ENCODE data around the gene ELAVL1.

ELAVL1 gene

DNA sequence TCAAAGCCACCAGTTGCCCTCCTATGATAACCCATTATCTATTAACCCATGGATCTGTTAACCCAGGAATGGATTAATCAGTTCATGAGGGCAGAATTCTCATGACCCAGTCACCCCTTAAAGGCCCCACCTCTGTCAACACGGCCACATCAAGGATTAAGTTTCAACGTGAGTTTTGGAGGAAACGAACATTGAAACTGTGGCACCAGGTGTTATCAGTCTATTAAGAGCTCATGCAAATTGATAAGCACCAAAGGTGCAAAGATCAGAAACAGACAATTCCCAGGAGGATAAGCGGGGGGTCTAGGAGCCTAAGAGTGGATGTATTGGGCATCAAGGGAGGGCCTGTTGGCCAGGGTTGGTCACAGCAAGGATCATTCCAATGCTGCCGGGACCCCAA lies 19.9 kb upstream of the ELAVL1 start:
- TF ChIP-seq, protein P1, sequence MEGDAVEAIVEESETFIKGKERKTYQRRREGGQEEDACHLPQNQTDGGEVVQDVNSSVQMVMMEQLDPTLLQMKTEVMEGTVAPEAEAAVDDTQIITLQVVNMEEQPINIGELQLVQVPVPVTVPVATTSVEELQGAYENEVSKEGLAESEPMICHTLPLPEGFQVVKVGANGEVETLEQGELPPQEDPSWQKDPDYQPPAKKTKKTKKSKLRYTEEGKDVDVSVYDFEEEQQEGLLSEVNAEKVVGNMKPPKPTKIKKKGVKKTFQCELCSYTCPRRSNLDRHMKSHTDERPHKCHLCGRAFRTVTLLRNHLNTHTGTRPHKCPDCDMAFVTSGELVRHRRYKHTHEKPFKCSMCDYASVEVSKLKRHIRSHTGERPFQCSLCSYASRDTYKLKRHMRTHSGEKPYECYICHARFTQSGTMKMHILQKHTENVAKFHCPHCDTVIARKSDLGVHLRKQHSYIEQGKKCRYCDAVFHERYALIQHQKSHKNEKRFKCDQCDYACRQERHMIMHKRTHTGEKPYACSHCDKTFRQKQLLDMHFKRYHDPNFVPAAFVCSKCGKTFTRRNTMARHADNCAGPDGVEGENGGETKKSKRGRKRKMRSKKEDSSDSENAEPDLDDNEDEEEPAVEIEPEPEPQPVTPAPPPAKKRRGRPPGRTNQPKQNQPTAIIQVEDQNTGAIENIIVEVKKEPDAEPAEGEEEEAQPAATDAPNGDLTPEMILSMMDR (IDR thresholded peaks at IDR 0.05): no peak

DNA sequence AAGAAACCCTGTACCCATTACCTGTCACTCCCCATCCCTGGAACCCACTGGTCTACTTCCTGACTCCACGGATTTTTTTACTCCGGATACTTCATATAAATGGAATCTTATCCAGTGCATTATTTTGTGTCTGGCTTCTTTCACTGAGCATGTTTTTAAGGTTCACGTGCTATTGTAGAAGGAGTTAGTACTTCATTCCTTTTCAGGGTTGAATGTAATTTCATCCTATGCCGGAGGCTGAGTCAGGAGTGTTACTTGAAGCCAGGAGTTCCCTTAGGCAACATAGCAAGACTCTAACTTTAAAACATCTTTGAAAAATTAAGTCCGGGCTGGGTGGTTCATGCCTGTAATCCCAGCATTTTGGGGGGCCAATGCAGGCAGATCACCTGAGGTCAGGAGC lies 17.9 kb upstream of the ELAVL1 start:
- TF ChIP-seq, protein P1 (IDR thresholded peaks at IDR 0.05): no peak

DNA sequence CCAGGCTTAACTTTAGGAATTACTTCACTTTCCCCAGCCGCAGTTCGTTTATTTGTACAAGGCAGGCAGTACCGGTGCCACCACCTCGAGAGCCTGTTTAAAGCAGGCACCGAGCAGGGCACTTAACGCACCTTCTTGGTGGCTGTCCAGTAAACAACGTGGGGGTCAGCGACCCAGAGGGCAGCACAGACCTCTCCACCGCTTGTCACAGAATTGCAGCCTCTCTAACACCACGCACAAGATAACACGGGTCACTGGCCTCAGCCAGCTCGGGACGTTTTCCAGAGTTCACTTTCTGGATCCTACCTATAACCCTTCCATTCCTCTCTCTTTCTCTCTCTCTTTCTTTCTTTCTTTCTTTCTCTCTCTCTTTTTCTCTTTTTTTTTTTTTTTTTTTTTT lies 16.8 kb upstream of the ELAVL1 start:
- TF ChIP-seq, protein P1 (IDR thresholded peaks at IDR 0.05): no peak

DNA sequence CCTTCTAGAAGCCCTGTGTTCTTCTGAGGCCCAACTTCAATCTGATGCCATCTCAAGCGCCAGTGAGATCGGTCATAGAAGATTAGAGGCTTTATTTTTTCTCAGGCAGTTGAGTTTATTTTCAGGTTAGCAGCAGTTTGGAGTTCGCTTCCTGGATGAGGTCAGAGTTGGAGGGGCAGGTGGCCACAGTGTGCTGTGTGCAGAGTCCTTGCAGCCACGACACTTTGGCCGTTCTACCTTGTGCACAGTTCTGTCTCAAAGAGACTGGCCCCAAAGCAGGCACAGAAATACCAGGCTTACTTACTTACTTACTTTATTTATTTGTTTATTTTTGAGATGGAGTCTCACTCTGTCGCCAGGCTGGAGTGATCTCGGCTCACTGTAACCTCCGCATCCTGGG lies 15.9 kb upstream of the ELAVL1 start:
- TF ChIP-seq, protein P1 (IDR thresholded peaks at IDR 0.05): no peak

DNA sequence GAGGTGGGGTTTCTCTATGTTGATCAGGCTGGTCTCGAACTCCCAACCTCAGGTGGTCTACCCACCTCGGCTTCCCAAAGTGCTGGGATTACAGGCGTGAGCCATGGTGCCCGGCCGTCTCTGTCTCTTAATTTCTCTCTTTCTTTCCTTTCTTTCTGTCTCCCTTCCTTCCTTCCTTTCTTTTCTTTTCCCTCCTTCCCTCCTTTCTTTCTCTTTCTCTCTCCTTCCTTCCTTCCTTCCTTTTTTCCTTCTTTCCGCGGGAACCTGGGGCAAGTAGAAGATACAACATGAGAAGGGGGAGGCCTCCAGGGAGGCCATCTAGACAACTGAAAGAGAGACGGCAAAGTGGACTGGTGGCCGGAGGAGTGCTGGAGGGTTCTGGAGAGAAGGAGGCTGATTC lies 15.2 kb upstream of the ELAVL1 start:
- TF ChIP-seq, protein P1 (IDR thresholded peaks at IDR 0.05): no peak

DNA sequence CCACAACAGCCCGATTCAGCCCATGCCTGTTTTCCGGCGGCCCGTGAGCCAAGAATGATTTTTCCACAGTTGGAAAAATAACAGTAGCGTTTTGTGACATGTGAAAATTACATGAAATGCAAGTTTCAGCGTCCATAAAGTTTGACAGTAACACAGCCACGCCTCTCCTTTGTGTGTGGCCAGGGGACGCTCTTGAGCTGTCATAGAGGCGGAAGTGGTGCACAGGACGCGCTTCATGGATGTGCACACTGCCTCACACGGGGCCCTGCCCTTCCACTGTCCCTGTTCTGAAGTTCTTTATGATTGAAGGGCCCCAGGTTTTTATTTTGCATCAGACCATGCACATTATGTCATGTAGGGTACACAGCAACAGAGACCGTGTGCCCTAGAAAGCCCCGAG lies 12.4 kb upstream of the ELAVL1 start:
- TF ChIP-seq, protein P1 (IDR thresholded peaks at IDR 0.05): no peak

DNA sequence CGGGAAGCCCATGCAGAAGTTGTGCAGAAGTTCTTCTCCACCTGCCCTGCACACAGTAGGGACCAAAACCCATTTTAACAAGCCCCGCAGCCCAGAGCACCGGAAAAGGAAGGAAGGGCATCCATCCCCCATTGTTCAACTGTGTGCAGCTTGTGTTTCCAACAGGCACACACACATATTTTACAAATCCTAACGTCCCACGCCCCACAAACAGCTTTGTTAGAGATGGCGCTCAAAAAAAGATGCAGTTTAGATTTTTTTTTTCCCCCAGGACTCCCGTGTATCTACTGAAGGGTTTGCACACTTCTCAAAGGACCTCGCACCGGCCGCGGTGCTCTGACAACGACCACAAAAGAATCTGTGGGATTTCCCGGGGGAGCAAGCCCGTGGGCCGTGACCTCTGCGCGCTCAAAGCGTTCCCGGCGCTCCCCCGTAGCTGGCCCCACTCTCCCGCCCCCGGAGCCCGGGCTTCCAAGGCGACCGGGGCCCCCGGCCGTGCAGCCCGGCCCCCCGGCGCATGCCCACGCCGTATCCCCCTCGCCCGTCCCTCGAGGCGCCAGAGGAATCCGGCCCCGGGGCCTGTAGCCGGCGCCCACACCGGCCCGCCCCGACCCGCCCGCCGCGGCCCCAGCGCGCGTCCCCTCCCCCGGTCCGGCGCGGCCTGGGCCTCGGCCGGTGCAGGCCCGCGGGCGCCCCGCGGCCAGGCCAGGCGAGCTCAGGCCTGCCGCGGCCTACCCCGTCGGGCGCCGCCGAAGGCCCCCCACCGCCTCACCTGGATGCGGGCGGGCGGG lies 523 bp downstream of the ELAVL1 start:
- TF ChIP-seq, protein P1 (IDR thresholded peaks at IDR 0.05): no peak

DNA sequence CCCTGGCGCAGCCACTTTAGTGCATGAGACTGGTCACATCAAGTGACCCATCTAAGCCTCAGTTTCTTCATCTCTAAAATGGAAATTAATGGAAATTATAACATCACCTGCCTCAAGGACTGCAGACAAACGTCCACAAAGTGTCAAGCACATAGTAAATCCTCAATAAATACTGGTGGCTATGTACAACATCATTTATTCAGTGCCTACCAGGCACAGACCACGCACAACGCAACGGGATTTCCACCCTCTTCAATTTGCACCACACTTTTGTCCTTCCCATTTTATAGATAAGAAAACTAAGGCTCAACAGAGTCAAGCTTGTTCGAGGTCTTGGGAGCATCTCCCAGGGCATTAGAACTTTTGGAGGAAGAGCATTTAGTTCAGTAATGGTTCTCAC lies 1.4 kb downstream of the ELAVL1 start:
- TF ChIP-seq, protein P1 (IDR thresholded peaks at IDR 0.05): no peak

Measured in LNCAP (cell line).